GM23338 (cell line): ENCODE measurements around the gene CRYBB2.

Experiments
- CREB1 ChIP-seq: fragments of 250-450 bp; sonication (Bioruptor Pico); IDR thresholded peaks from 2 replicates; pipeline ENCODE4 v1.5.0; 2020; ENCODE audit warnings: low read depth, mild to moderate bottlenecking, moderate library complexity
- EZH2 ChIP-seq: fragments of 200-600 bp; sonication (generic); IDR thresholded peaks from one replicate; pipeline ENCODE4 v1.8.0; 2017; ENCODE audit warnings: antibody characterized with exemption, mild to moderate bottlenecking, low read depth; ENCODE audit not compliant: unreplicated experiment
- EZH2phosphoT487 ChIP-seq: fragments of 200-600 bp; sonication (generic); IDR thresholded peaks from one replicate; pipeline ENCODE4 v1.8.1; 2018; ENCODE audit warnings: antibody characterized with exemption; ENCODE audit not compliant: unreplicated experiment
- JUNB ChIP-seq: IDR thresholded peaks from one replicate; pipeline ENCODE4 v1.6.1; 2016; ENCODE audit warnings: antibody characterized with exemption; ENCODE audit not compliant: unreplicated experiment
- POLR2AphosphoS5 ChIP-seq: IDR thresholded peaks from 2 replicates; pipeline ENCODE4 v1.6.1; 2016; ENCODE audit warnings: antibody characterized with exemption, low read depth
- STAT1 ChIP-seq: IDR thresholded peaks from one replicate; pipeline ENCODE4 v1.6.1; 2016; ENCODE audit warnings: antibody characterized with exemption; ENCODE audit not compliant: unreplicated experiment
- ZNF114 ChIP-seq: fragments of 250-450 bp; sonication (Bioruptor Pico); IDR thresholded peaks from 2 replicates; pipeline ENCODE4 v1.5.0; 2020; ENCODE audit warnings: mild to moderate bottlenecking, moderate library complexity
- ZNF331 ChIP-seq: fragments of 250-450 bp; sonication (Bioruptor Pico); IDR thresholded peaks from 2 replicates; pipeline ENCODE4 v1.5.0; 2020; ENCODE audit warnings: low read depth, mild to moderate bottlenecking, moderate library complexity
- TF ChIP-seq, protein P1 (sequence below), 2 experiments: fragments of 200-600 bp in 1 of 2; sonication (generic) in 1 of 2; conservative IDR thresholded peaks; 2 replicates each; pipeline versions ENCODE4 v1.5.1 to v1.6.1; 2016 to 2017; ENCODE audit warnings: antibody characterized with exemption in 2 of 2, low read depth in 2 of 2, mild to moderate bottlenecking in 2 of 2, moderate library complexity in 1 of 2
- TF ChIP-seq, protein P2 (sequence below): IDR thresholded peaks from one replicate; pipeline ENCODE4 v1.6.1; 2018; ENCODE audit warnings: antibody characterized with exemption; ENCODE audit not compliant: unreplicated experiment
- TF ChIP-seq, protein P3 (sequence below): IDR thresholded peaks from 2 replicates; pipeline ENCODE4 v1.6.1; 2016; ENCODE audit warnings: antibody characterized with exemption
- TF ChIP-seq, protein P4 (sequence below): fragments of 250-450 bp; sonication (Bioruptor Pico); IDR thresholded peaks from 2 replicates; pipeline ENCODE4 v1.5.0; 2020; ENCODE audit warnings: mild to moderate bottlenecking, moderate library complexity

DNA sequence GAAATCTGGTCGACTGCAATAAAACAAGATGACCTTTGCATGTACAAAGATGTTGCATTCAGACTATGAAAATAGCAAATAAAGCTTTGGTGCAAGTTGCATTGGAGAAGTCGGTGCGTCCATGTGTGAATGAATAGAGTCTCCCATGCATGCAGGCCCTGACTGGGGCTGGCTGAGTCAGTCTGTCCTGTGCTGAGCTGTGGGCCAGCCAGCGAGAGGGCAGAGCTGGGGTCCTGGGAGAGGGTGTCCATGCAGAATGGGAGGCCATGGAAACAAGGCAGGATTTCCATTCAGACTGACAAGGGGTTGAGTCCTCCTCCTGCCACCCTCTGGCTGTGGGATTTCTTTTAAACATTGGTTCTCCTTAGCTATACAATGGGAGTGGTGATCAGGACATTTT lies 22.1 kb upstream of the CRYBB2 start:
- TF ChIP-seq, protein P1, sequence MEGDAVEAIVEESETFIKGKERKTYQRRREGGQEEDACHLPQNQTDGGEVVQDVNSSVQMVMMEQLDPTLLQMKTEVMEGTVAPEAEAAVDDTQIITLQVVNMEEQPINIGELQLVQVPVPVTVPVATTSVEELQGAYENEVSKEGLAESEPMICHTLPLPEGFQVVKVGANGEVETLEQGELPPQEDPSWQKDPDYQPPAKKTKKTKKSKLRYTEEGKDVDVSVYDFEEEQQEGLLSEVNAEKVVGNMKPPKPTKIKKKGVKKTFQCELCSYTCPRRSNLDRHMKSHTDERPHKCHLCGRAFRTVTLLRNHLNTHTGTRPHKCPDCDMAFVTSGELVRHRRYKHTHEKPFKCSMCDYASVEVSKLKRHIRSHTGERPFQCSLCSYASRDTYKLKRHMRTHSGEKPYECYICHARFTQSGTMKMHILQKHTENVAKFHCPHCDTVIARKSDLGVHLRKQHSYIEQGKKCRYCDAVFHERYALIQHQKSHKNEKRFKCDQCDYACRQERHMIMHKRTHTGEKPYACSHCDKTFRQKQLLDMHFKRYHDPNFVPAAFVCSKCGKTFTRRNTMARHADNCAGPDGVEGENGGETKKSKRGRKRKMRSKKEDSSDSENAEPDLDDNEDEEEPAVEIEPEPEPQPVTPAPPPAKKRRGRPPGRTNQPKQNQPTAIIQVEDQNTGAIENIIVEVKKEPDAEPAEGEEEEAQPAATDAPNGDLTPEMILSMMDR (conservative IDR thresholded peaks at IDR 0.05; ENCODE audit: low read depth in 2 of 2), result no peak
- TF ChIP-seq POLR2AphosphoS5 (no peak), EZH2 (no peak), JUNB (no peak), CREB1 (CRISPR knock-in tag) (no peak), EZH2phosphoT487 (no peak), ZNF114 (no peak), STAT1 (no peak), ZNF331 (CRISPR knock-in tag) (no peak)
- TF ChIP-seq, protein P2, sequence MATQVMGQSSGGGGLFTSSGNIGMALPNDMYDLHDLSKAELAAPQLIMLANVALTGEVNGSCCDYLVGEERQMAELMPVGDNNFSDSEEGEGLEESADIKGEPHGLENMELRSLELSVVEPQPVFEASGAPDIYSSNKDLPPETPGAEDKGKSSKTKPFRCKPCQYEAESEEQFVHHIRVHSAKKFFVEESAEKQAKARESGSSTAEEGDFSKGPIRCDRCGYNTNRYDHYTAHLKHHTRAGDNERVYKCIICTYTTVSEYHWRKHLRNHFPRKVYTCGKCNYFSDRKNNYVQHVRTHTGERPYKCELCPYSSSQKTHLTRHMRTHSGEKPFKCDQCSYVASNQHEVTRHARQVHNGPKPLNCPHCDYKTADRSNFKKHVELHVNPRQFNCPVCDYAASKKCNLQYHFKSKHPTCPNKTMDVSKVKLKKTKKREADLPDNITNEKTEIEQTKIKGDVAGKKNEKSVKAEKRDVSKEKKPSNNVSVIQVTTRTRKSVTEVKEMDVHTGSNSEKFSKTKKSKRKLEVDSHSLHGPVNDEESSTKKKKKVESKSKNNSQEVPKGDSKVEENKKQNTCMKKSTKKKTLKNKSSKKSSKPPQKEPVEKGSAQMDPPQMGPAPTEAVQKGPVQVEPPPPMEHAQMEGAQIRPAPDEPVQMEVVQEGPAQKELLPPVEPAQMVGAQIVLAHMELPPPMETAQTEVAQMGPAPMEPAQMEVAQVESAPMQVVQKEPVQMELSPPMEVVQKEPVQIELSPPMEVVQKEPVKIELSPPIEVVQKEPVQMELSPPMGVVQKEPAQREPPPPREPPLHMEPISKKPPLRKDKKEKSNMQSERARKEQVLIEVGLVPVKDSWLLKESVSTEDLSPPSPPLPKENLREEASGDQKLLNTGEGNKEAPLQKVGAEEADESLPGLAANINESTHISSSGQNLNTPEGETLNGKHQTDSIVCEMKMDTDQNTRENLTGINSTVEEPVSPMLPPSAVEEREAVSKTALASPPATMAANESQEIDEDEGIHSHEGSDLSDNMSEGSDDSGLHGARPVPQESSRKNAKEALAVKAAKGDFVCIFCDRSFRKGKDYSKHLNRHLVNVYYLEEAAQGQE, result no peak
- TF ChIP-seq, protein P3, sequence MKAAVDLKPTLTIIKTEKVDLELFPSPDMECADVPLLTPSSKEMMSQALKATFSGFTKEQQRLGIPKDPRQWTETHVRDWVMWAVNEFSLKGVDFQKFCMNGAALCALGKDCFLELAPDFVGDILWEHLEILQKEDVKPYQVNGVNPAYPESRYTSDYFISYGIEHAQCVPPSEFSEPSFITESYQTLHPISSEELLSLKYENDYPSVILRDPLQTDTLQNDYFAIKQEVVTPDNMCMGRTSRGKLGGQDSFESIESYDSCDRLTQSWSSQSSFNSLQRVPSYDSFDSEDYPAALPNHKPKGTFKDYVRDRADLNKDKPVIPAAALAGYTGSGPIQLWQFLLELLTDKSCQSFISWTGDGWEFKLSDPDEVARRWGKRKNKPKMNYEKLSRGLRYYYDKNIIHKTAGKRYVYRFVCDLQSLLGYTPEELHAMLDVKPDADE, result no peak
- TF ChIP-seq, protein P4, sequence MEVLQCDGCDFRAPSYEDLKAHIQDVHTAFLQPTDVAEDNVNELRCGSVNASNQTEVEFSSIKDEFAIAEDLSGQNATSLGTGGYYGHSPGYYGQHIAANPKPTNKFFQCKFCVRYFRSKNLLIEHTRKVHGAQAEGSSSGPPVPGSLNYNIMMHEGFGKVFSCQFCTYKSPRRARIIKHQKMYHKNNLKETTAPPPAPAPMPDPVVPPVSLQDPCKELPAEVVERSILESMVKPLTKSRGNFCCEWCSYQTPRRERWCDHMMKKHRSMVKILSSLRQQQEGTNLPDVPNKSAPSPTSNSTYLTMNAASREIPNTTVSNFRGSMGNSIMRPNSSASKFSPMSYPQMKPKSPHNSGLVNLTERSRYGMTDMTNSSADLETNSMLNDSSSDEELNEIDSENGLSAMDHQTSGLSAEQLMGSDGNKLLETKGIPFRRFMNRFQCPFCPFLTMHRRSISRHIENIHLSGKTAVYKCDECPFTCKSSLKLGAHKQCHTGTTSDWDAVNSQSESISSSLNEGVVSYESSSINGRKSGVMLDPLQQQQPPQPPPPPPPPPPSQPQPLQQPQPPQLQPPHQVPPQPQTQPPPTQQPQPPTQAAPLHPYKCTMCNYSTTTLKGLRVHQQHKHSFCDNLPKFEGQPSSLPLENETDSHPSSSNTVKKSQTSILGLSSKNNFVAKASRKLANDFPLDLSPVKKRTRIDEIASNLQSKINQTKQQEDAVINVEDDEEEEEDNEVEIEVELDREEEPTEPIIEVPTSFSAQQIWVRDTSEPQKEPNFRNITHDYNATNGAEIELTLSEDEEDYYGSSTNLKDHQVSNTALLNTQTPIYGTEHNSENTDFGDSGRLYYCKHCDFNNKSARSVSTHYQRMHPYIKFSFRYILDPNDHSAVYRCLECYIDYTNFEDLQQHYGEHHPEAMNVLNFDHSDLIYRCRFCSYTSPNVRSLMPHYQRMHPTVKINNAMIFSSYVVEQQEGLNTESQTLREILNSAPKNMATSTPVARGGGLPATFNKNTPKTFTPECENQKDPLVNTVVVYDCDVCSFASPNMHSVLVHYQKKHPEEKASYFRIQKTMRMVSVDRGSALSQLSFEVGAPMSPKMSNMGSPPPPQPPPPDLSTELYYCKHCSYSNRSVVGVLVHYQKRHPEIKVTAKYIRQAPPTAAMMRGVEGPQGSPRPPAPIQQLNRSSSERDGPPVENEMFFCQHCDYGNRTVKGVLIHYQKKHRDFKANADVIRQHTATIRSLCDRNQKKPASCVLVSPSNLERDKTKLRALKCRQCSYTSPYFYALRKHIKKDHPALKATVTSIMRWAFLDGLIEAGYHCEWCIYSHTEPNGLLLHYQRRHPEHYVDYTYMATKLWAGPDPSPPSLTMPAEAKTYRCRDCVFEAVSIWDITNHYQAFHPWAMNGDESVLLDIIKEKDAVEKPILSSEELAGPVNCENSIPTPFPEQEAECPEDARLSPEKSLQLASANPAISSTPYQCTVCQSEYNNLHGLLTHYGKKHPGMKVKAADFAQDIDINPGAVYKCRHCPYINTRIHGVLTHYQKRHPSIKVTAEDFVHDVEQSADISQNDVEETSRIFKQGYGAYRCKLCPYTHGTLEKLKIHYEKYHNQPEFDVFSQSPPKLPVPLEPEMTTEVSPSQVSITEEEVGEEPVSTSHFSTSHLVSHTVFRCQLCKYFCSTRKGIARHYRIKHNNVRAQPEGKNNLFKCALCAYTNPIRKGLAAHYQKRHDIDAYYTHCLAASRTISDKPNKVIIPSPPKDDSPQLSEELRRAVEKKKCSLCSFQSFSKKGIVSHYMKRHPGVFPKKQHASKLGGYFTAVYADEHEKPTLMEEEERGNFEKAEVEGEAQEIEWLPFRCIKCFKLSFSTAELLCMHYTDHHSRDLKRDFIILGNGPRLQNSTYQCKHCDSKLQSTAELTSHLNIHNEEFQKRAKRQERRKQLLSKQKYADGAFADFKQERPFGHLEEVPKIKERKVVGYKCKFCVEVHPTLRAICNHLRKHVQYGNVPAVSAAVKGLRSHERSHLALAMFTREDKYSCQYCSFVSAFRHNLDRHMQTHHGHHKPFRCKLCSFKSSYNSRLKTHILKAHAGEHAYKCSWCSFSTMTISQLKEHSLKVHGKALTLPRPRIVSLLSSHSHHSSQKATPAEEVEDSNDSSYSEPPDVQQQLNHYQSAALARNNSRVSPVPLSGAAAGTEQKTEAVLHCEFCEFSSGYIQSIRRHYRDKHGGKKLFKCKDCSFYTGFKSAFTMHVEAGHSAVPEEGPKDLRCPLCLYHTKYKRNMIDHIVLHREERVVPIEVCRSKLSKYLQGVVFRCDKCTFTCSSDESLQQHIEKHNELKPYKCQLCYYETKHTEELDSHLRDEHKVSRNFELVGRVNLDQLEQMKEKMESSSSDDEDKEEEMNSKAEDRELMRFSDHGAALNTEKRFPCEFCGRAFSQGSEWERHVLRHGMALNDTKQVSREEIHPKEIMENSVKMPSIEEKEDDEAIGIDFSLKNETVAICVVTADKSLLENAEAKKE (CRISPR knock-in tag), result no peak
